PFSK-1 (cell line): ENCODE results near the gene HDGFL2.

Experiments used
- FOXP2 ChIP-seq: optimal IDR thresholded peaks from 2 replicates; pipeline ENCODE3; 2011; ENCODE audit warnings: borderline replicate concordance, control low read depth, inconsistent platforms; ENCODE audit not compliant: insufficient read depth; ENCODE audit errors: extremely low read length, extremely low read depth
- POLR2AphosphoS5 ChIP-seq: IDR thresholded peaks from 2 replicates; pipeline ENCODE4 v1.6.1; 2012; ENCODE audit warnings: low read depth, mild to moderate bottlenecking, control low read depth, low read length, moderate library complexity
- SIN3A ChIP-seq: IDR thresholded peaks from 2 replicates; pipeline ENCODE4 v1.6.1; 2012; ENCODE audit warnings: mild to moderate bottlenecking, low read length, moderate library complexity, borderline replicate concordance; ENCODE audit not compliant: insufficient read depth
- TAF1 ChIP-seq: IDR thresholded peaks from 2 replicates; pipeline ENCODE4 v1.6.1; 2012; ENCODE audit warnings: low read length, control low read depth, borderline replicate concordance; ENCODE audit not compliant: insufficient read depth
- TF ChIP-seq, protein P1 (sequence below), 2 experiments: IDR thresholded peaks; 2 replicates each; pipeline versions ENCODE4 v1.6.1 to v1.8.0; 2011 to 2012; ENCODE audit warnings: low read depth in 2 of 2, low read length in 2 of 2, control low read depth in 1 of 2, inconsistent platforms in 1 of 2, mild to moderate bottlenecking in 1 of 2, moderate library complexity in 1 of 2; ENCODE audit not compliant: insufficient read depth in 1 of 2

The HDGFL2 gene

GRCh38 chr19:4539169-4539692 lies 67.1 kb downstream of the HDGFL2 start:
- TF ChIP-seq TAF1 (no peak), SIN3A (no peak), FOXP2 (no peak), POLR2AphosphoS5 (no peak)
- TF ChIP-seq, protein P1, sequence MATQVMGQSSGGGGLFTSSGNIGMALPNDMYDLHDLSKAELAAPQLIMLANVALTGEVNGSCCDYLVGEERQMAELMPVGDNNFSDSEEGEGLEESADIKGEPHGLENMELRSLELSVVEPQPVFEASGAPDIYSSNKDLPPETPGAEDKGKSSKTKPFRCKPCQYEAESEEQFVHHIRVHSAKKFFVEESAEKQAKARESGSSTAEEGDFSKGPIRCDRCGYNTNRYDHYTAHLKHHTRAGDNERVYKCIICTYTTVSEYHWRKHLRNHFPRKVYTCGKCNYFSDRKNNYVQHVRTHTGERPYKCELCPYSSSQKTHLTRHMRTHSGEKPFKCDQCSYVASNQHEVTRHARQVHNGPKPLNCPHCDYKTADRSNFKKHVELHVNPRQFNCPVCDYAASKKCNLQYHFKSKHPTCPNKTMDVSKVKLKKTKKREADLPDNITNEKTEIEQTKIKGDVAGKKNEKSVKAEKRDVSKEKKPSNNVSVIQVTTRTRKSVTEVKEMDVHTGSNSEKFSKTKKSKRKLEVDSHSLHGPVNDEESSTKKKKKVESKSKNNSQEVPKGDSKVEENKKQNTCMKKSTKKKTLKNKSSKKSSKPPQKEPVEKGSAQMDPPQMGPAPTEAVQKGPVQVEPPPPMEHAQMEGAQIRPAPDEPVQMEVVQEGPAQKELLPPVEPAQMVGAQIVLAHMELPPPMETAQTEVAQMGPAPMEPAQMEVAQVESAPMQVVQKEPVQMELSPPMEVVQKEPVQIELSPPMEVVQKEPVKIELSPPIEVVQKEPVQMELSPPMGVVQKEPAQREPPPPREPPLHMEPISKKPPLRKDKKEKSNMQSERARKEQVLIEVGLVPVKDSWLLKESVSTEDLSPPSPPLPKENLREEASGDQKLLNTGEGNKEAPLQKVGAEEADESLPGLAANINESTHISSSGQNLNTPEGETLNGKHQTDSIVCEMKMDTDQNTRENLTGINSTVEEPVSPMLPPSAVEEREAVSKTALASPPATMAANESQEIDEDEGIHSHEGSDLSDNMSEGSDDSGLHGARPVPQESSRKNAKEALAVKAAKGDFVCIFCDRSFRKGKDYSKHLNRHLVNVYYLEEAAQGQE (IDR thresholded peaks at IDR 0.05; ENCODE audit: insufficient read depth in 1 of 2, low read depth in 2 of 2, low read length in 2 of 2): no peak

DNA sequence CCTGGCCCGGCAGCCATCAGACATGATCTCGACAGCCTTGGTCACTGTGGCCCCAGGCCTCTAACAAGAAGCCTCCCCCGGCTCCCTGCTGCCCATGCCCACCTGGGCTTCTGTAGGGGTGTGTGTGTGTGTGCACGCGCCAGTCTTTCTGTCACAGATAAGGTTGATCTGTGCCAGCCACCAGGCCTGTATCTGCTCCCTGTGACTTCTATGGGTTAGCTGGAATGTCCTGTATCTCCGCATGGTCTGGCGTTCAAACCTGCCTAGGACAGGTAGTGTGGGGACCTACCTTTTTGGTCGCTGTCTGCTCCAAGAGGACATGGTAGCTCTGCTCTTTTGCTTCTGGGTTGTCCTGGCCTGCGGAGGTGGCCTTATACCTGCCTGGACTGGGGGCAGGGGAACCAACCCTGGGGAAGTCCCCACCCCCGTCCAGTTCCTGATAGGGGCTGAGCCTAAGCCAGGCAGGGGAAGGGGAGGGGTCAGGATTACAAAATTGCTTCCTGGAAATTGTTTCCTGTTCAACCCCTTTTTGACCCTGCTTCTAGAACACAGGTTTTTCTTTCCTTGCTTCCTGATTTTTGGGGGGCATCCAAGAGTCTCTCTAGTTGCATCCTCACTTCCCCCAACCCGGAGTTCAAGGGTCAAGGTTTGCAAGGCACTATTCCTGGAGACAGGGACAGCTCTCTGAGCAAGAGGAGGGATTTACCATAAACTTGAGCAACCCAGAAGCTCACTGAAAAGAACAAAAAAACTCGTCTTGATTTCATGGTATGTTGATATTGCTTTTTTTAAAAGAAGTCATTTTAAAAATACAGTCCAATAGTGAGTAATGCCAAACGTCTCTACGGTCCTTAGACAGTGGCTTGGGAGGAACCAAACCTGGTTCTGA lies 67.8 kb downstream of the HDGFL2 start, which contains the start of gene LRG1:
Gene LRG1, minus strand, starts transcription at position 344 of the 889 bp plus-strand sequence. Its CDS starts 23 bp downstream, at position 321.
- TF ChIP-seq TAF1 (no peak), POLR2AphosphoS5 (no peak), FOXP2 (no peak), SIN3A (no peak)
- TF ChIP-seq, protein P1 (IDR thresholded peaks at IDR 0.05; ENCODE audit: insufficient read depth in 1 of 2, low read depth in 2 of 2, low read length in 2 of 2): no peak

GRCh38 chr19:4541114-4541805 lies 69.2 kb downstream of the HDGFL2 start:
- no peak for TF ChIP-seq TAF1
- TF ChIP-seq POLR2AphosphoS5: no peak
- TF ChIP-seq, protein P1 (IDR thresholded peaks at IDR 0.05; ENCODE audit: insufficient read depth in 1 of 2, low read depth in 2 of 2, low read length in 2 of 2): no peak
- TF ChIP-seq SIN3A: no peak
- TF ChIP-seq FOXP2: no peak

DNA sequence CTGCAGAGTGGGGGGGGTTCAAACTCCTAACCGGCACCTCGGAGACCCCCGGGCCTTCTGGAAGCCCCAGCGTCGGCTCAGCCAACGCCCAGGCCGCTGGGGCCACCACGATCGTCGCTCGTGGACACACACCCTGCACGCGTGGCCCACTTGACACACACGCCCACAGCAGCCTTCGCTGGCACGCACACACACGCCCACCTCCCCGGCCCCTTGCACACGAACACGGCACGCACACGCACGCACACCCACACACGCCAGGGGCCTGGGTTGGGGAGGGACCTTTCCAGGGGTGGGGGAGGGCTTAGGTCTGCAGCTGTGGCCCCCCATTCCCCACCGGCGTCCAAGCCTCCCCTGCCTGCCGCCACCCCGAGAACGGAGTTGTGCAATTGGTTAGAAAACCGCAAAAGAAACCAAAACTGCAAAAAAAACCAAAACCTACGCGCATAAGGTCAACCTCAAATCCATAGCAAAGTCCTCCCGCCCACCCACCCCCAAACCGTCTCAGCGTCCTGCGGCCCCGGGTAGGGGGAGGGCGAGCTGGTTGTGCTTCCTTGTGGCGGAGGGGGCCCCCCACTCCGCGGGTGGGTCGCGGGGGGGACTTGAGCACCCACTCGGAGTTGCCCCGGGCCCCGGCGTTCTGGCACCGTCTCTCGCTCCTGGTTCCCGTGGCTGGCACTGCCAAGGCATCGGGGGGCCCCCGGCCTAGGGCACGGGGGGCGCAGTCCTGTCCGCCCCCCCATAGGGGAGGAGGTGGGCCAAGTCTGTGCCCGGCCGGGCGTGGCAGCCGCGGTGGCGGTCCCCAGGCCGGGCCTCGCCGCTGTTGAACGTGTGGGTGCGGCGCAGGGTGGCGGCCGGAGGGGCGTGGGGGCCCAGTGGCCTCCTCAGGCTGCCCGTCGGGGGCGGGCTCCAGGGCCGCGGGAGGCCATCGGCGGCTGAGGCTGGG lies 71.1 kb downstream of the HDGFL2 start:
- TF ChIP-seq POLR2AphosphoS5: no peak
- no peak for TF ChIP-seq TAF1
- TF ChIP-seq, protein P1 (IDR thresholded peaks at IDR 0.05; ENCODE audit: insufficient read depth in 1 of 2, low read depth in 2 of 2, low read length in 2 of 2): no peak
- no peak for TF ChIP-seq FOXP2
- no peak for TF ChIP-seq SIN3A
